K562 (cell line): Measurements from ENCODE around the gene FAM234A. TPM values are rescaled to one million over a fixed set of nuclear protein-coding genes. Genes with fewer than 3 reads are reported as not detected.

Experiments
- ATAC-seq: fragments of 200-7000 bp; cut with Tn5 transposase; 3 replicates; pipeline ENCODE4 v1.9.1; 2020; ENCODE audit warnings: moderate library complexity
- BruUV-seq: library from RNA; stranded (reverse); fragments of 400-500 nt; replicated peaks from 2 replicates; lab custom pipeline; 2021; lab: Mats Ljungman, UMichigan
- CTCF ChIA-PET: fragments of 300-600 bp; formaldehyde crosslinking; extraction: SDS; loops from one replicate; lab custom pipeline; 2021; ENCODE audit warnings: low intra/inter-chr PET ratio; lab: Yijun Ruan, JAX
- POLR2A ChIA-PET: fragments of 300-600, 350-650 bp; sonication (Branson Sonifier 250); formaldehyde crosslinking; extraction: SDS; loops from one replicate; lab custom pipeline; 2021; ENCODE audit warnings: antibody characterized with exemption, inconsistent platforms; lab: Yijun Ruan, JAX
- DNase-seq, 4 experiments: peaks; one replicate each; pipeline versions ENCODE4 v3.0.0 to v3.0.0-alpha.2; 2011 to 2018; ENCODE audit warnings: low spot score in 3 of 4, mixed read lengths in 3 of 4; ENCODE audit errors: extremely low read depth in 1 of 4
- FAIRE-seq: peaks from 2 replicates; lab custom pipeline; 2011; peaks lifted over from hg19 to GRCh38; lab: Jason Lieb, UNC
- H2AFZ ChIP-seq: 2 replicates; pipeline ENCODE4 v1.6.0; 2011; ENCODE audit warnings: low read depth, low read length, control low read depth, inconsistent platforms
- H3K27ac ChIP-seq: fragments of 200-600 bp; 3 replicates; pipeline ENCODE4 v1.8.0; 2011; ENCODE audit warnings: low read depth, mild to moderate bottlenecking, control low read depth, inconsistent platforms, low read length, moderate library complexity, mixed read lengths; ENCODE audit errors: extremely low read depth
- H3K27me3 ChIP-seq, 2 experiments: fragments of 300-600 bp in 1 of 2; 2 replicates in 1 of 2; 3 replicates in 1 of 2; pipeline versions ENCODE4 v1.6.0 to v1.8.0; 2011; ENCODE audit warnings: inconsistent platforms in 2 of 2, low read length in 2 of 2, mild to moderate bottlenecking in 1 of 2, mixed read lengths in 1 of 2, moderate library complexity in 1 of 2; ENCODE audit not compliant: control insufficient read depth in 2 of 2, insufficient read depth in 2 of 2
- H3K36me3 ChIP-seq: fragments of 300-600 bp; 3 replicates; pipeline ENCODE4 v1.8.0; 2011; ENCODE audit warnings: mild to moderate bottlenecking, low read length, inconsistent platforms; ENCODE audit not compliant: control insufficient read depth, insufficient read depth
- H3K4me1 ChIP-seq, 2 experiments: fragments of 200-600 bp in 1 of 2; replicated peaks in 1 of 2; 2 replicates in 1 of 2; 3 replicates in 1 of 2; pipeline versions ENCODE4 v1.5.1 to v1.8.0; 2011; ENCODE audit warnings: inconsistent platforms in 2 of 2, low read length in 2 of 2, mild to moderate bottlenecking in 1 of 2, mixed read lengths in 1 of 2, moderate library complexity in 1 of 2; ENCODE audit not compliant: control insufficient read depth in 2 of 2, insufficient read depth in 2 of 2
- H3K4me2 ChIP-seq: 2 replicates; pipeline ENCODE4 v1.6.1; 2011; ENCODE audit warnings: low read length, control low read depth, inconsistent platforms, mixed read lengths; ENCODE audit not compliant: insufficient read depth
- H3K4me3 ChIP-seq: fragments of 200-600 bp; sonication (generic), shearing (Covaris generic); 2 replicates; pipeline ENCODE4 v1.5.1; 2016; ENCODE audit warnings: control low read depth, inconsistent platforms
- H3K79me2 ChIP-seq: fragments of 200-600 bp; 3 replicates; pipeline ENCODE4 v1.8.0; 2011; ENCODE audit warnings: low read length, inconsistent platforms; ENCODE audit not compliant: control insufficient read depth, insufficient read depth
- H3K9ac ChIP-seq, 2 experiments: 2 replicates each; pipeline versions ENCODE4 v1.6.0 to v1.6.1; 2011; ENCODE audit warnings: low read depth in 2 of 2, low read length in 2 of 2, control low read depth in 1 of 2, inconsistent platforms in 1 of 2, mild to moderate bottlenecking in 1 of 2, mixed read lengths in 1 of 2; ENCODE audit not compliant: insufficient read depth in 1 of 2
- H3K9me1 ChIP-seq: one replicate; pipeline ENCODE4 v1.6.0; 2011; ENCODE audit warnings: inconsistent platforms, mild to moderate bottlenecking, low read length, moderate library complexity; ENCODE audit not compliant: control insufficient read depth, insufficient read depth
- H3K9me3 ChIP-seq: replicated peaks from 2 replicates; pipeline ENCODE4 v1.5.1; 2011; ENCODE audit warnings: low read depth, low read length, inconsistent platforms; ENCODE audit not compliant: control insufficient read depth, insufficient read depth
- H4K20me1 ChIP-seq: replicated peaks from 2 replicates; pipeline ENCODE4 v1.6.1; 2011; ENCODE audit warnings: low read length, inconsistent platforms, mixed read lengths; ENCODE audit not compliant: control insufficient read depth, insufficient read depth
- HNRNPL ChIP-seq: fragments of 200-400 bp; formaldehyde crosslinking; IDR thresholded peaks from 2 replicates; pipeline ENCODE4 v1.6.1; 2017; ENCODE audit warnings: low read depth, mild to moderate bottlenecking, low read length
- PTRF ChIP-seq: fragments of 450-650 bp; IDR thresholded peaks from 2 replicates; pipeline ENCODE4 v1.6.1; 2016; ENCODE audit warnings: mild to moderate bottlenecking, missing genetic modification characterization, missing compliant biosample characterization
- RBM22 ChIP-seq: fragments of 200-400 bp; formaldehyde crosslinking; IDR thresholded peaks from 2 replicates; pipeline ENCODE4 v1.6.1; 2018; ENCODE audit warnings: low read length, low read depth; ENCODE audit not compliant: poor library complexity, severe bottlenecking
- RBM25 ChIP-seq: fragments of 200-400 bp; formaldehyde crosslinking; IDR thresholded peaks from 2 replicates; pipeline ENCODE4 v1.6.1; 2018; ENCODE audit warnings: low read length, low read depth, moderate library complexity; ENCODE audit not compliant: severe bottlenecking
- ZNF384 ChIP-seq: IDR thresholded peaks from 2 replicates; pipeline ENCODE4 v1.6.1; 2012; ENCODE audit warnings: low read depth, low read length, improper control_type of control experiment
- ZNF561 ChIP-seq: fragments of 450-650 bp; formaldehyde crosslinking; conservative IDR thresholded peaks from 2 replicates; pipeline ENCODE4 v1.4.0; 2020; ENCODE audit warnings: mild to moderate bottlenecking, moderate library complexity
- ZNF668 ChIP-seq: fragments of 250-450 bp; sonication (Bioruptor Pico); IDR thresholded peaks from 2 replicates; pipeline ENCODE4 v1.8.0; 2022; ENCODE audit warnings: mild to moderate bottlenecking, inconsistent platforms
- WGBS: fragments of 100-300 bp; shearing (Covaris generic); methylation state at CpG from one replicate; pipeline ENCODE4 v1.1.6; 2016; ENCODE audit warnings: low coverage, mixed read lengths; ENCODE audit not compliant: insufficient coverage; ENCODE audit errors: missing lambda C conversion rate; 5-methylcytosine and 5-hydroxymethylcytosine counted together
- in situ Hi-C: fragments of 300-500 bp; cut with MboI; formaldehyde crosslinking; loops from 4 replicates; pipeline ENCODE4 v1.15.0; 2018; ENCODE audit warnings: inconsistent platforms, mixed read lengths
- intact Hi-C: fragments of 100-400 bp; cut with micrococcal nuclease; formaldehyde crosslinking; loops from 2 replicates; pipeline ENCODE4 v1.14.2; 2022
- polyA plus RNA-seq, 8 experiments: library from polyadenylated mRNA; depleted of rRNA in 4 of 8; stranded (reverse) in 5 of 8; unstranded in 3 of 8; fragments of >200 nt; fragmentation: Nextera tagmentation in 2 of 8; fragmentation: Illumina TruSeq in 1 of 8; extraction: Ambion mirVana in 2 of 8; extraction: Trizol in 1 of 8; gene quantifications; 2 replicates each; pipeline versions ENCODE4 v1.2.1 to v1.2.3, GENCODE V29; 2011 to 2014; ENCODE audit warnings: inconsistent platforms in 1 of 8, missing spikeins in 1 of 8
- total RNA-seq, 7 experiments: library from RNA; depleted of rRNA in 6 of 7; stranded (reverse); fragments of >200 nt in 6 of 7; fragmentation: Illumina TruSeq in 2 of 7; extraction: Trizol in 2 of 7; gene quantifications; 2 replicates each; pipeline versions ENCODE4 v1.2.1 to v1.2.3, GENCODE V29; 2011 to 2021; ENCODE audit warnings: low replicate concordance in 1 of 7

Gene FAM234A
- total and polyA plus RNA-seq, 9 of the 15 experiments (the other 6 are each of a cell fraction or from before 2014, with no cell fraction given), result 1.0 to 47.9 (median 15.0) TPM

- Histone ChIP-seq H3K9me1 (no peaks in the 10 kb centered on the region), H3K4me1 (peaks cover 0 to 5% of the 10 kb centered on the region in 2 experiments; a peak in 2 of 5 replicates), H3K9me3 (no peaks in the 10 kb centered on the region), H3K9ac (no peak overlapping the region; a peak in 1 of 4 replicates), H3K4me2 (no peak overlapping the region), H3K79me2 (peaks cover 2% of the 10 kb centered on the region; the same call in 1 of the 3 replicates), H4K20me1 (no peaks in the 10 kb centered on the region), H3K36me3 (peaks cover 51% of the 10 kb centered on the region; the same call in 1 of the 3 replicates), H3K4me3 (no peak overlapping the region), H3K27ac (no peak overlapping the region), H2AFZ (no peak overlapping the region), H3K27me3 (no peaks in the 10 kb centered on the region)
- WGBS, result 97% methylated on average over 13 of the region's 37 CpGs
- in situ Hi-C loops (no loop called here), intact Hi-C loops (no loop called here)
- ATAC-seq (no peak), DNase-seq (no peak), FAIRE-seq (no peak)
- TF ChIP-seq RBM22, result peak; percentile 11
- TF ChIP-seq ZNF384, result no peak
- BruUV-seq, result no TSS peak
- ChIA-PET POLR2A (interaction anchor here (0.6 kb wide), 2 partner anchors 79 to 331 kb away, joined by 3 to 4 read pairs; no protein-coding TSS in a partner anchor), CTCF (no interaction called here)
Measured at GRCh38 chr16:296806-297510, 62.3 kb downstream of the FAM234A start.

- Histone ChIP-seq H3K36me3 (peaks cover 51% of the 10 kb centered on the region; the same call in 1 of the 3 replicates), H3K9me3 (no peaks in the 10 kb centered on the region), H3K4me1 (peaks cover 0 to 5% of the 10 kb centered on the region in 2 experiments; a peak in 2 of 5 replicates), H3K9ac (no peak overlapping the region), H3K9me1 (no peaks in the 10 kb centered on the region), H3K27ac (no peak overlapping the region), H3K4me3 (no peak overlapping the region), H3K79me2 (peaks cover 5% of the 10 kb centered on the region; the same call in 1 of the 3 replicates), H3K27me3 (no peaks in the 10 kb centered on the region), H3K4me2 (no peak overlapping the region), H2AFZ (no peak overlapping the region), H4K20me1 (no peaks in the 10 kb centered on the region)
- WGBS, result 98% methylated on average over 23 of the region's 32 CpGs
- no peak for ATAC-seq
- no peak for DNase-seq
- CTCF ChIA-PET, result no interaction called here
- in situ Hi-C loops, result no loop called here
- TF ChIP-seq HNRNPL, result 0 out of 2 replicates have a peak, but pooled peaks have one; percentile 36
- no peak for TF ChIP-seq RBM25
- TF ChIP-seq ZNF668 (CRISPR knock-in tag), result no peak
- no peak for TF ChIP-seq PTRF
- TF ChIP-seq ZNF561 (CRISPR knock-in tag), result no peak
- no TSS peak for BruUV-seq
- POLR2A ChIA-PET, result interaction anchor here (0.6 to 1.3 kb wide), 2 partner anchors 18 to 573 kb away, joined by 3 to 4 read pairs; no protein-coding TSS in a partner anchor
- FAIRE-seq, result no peak
- intact Hi-C loops, result no loop called here
Measured at GRCh38 chr16:297832-298231, 63.2 kb downstream of the FAM234A start.
